AG04450 (cell line): ENCODE results near the gene PAPLN. TPM values are rescaled to one million over a fixed set of nuclear protein-coding genes. Genes with fewer than 3 reads are reported as not detected.

ENCODE experiments used
- CTCF ChIA-PET: fragments of 300-600, 350-600 bp; formaldehyde crosslinking; extraction: SDS; loops from one replicate; lab custom pipeline; 2022; ENCODE audit warnings: antibody characterized with exemption, inconsistent platforms; lab: Charles Lee
- POLR2A ChIA-PET: fragments of 350-600 bp; formaldehyde crosslinking; extraction: SDS; loops from one replicate; lab custom pipeline; 2021; ENCODE audit warnings: antibody characterized with exemption, inconsistent platforms; lab: Yijun Ruan, JAX
- DNase-seq: peaks from one replicate; pipeline ENCODE4 v3.0.0-alpha.2; 2011; ENCODE audit warnings: low read depth, low spot score
- H3K27ac ChIP-seq: one replicate; pipeline ENCODE4 v1.5.1; 2012; ENCODE audit warnings: low read depth, low read length, control low read depth
- H3K27me3 ChIP-seq: one replicate; pipeline ENCODE4 v1.6.0; 2012; ENCODE audit warnings: low read length; ENCODE audit not compliant: control insufficient read depth, insufficient read depth
- H3K4me3 ChIP-seq: 2 replicates; pipeline ENCODE4 v1.5.1; 2011; ENCODE audit warnings: mild to moderate bottlenecking, low read depth, low read length, control low read depth
- H3K9me3 ChIP-seq: 2 replicates; pipeline ENCODE4 v1.5.1; 2012; ENCODE audit warnings: low read length; ENCODE audit not compliant: control insufficient read depth, insufficient read depth
- CTCF ChIP-seq: IDR thresholded peaks from 2 replicates; pipeline ENCODE4 v1.5.1; 2011; ENCODE audit warnings: low read depth, low read length, control low read depth, inconsistent platforms
- polyA plus RNA-seq: library from polyadenylated mRNA; depleted of rRNA; stranded (reverse); fragments of >200 nt; gene quantifications from 2 replicates; pipeline ENCODE4 v1.2.3, GENCODE V29; 2011

Gene PAPLN
- polyA plus RNA-seq, 1 experiment = 3.1 TPM

GRCh38 chr14:73289308-73289707, 52.0 kb downstream of the PAPLN start:
- H3K27ac ChIP-seq = no peak overlapping the region
- POLR2A ChIA-PET = no interaction called here
- no peak overlapping the region for H3K4me3 ChIP-seq
- no peaks in the 10 kb centered on the region for H3K27me3 ChIP-seq
- H3K9me3 ChIP-seq = no peaks in the 10 kb centered on the region
- no peak for DNase-seq
- TF ChIP-seq CTCF = no peak
- CTCF ChIA-PET = interaction anchor here (1.3 kb wide), 2 partner anchors 10 to 116 kb away, joined by 3 to 10 read pairs; no protein-coding TSS in a partner anchor

- no peaks in the 10 kb centered on the region for H3K27me3 ChIP-seq
- no peak overlapping the region for H3K27ac ChIP-seq
- H3K9me3 ChIP-seq = no peaks in the 10 kb centered on the region
- no peak for DNase-seq
- H3K4me3 ChIP-seq = no peak overlapping the region
- ChIA-PET POLR2A (no interaction called here), CTCF (interaction anchor here (1.3 kb wide), 3 partner anchors 11 to 182 kb away, joined by 3 to 10 read pairs (median 8); no protein-coding TSS in a partner anchor)
- no peak for TF ChIP-seq CTCF
Measured at GRCh38 chr14:73289729-73290128, 52.4 kb downstream of the PAPLN start.

- H3K27ac ChIP-seq = no peak overlapping the region
- H3K27me3 ChIP-seq = no peaks in the 10 kb centered on the region
- TF ChIP-seq CTCF = no peak
- ChIA-PET CTCF (interaction anchor here (1.3 kb wide), 3 partner anchors 11 to 182 kb away, joined by 3 to 10 read pairs (median 8); no protein-coding TSS in a partner anchor), POLR2A (no interaction called here)
- H3K9me3 ChIP-seq = no peaks in the 10 kb centered on the region
- H3K4me3 ChIP-seq = no peak overlapping the region
- no peak for DNase-seq
Measured at GRCh38 chr14:73290279-73290678, 53.0 kb downstream of the PAPLN start.

- no peak for TF ChIP-seq CTCF
- POLR2A ChIA-PET = no interaction called here
- Histone ChIP-seq H3K9me3 (no peaks in the 10 kb centered on the region), H3K4me3 (no peak overlapping the region), H3K27me3 (no peaks in the 10 kb centered on the region), H3K27ac (no peak overlapping the region)
- DNase-seq = no peak
- CTCF ChIA-PET = interaction anchor here (0.6 to 2.6 kb wide), 34 partner anchors 10 to 742 kb away, joined by 3 to 173 read pairs (median 6); partner anchors contain the start of gene NUMB
Measured at GRCh38 chr14:73293782-73294781, 56.8 kb downstream of the PAPLN start.
